DOHH2 (cell line): ENCODE data around the gene KRTCAP2.
A peak's percentile ranks its signal among the peaks of the same experiment; 100 is the strongest.
"Not testable (repeated sequence)": the region's sequence is repeated elsewhere in the genome, so short reads cannot be mapped to it uniquely, and the experiment has no call there.

ENCODE experiments used
- H3F3A ChIP-seq: fragments of 200-600 bp; sonication (generic), shearing (Covaris generic); 2 replicates; pipeline ENCODE4 v1.6.0; 2016; ENCODE audit warnings: antibody characterized with exemption, mild to moderate bottlenecking; ENCODE audit not compliant: control insufficient read depth, insufficient read depth
- H3K27ac ChIP-seq: fragments of 200-600 bp; sonication (generic); 2 replicates; pipeline ENCODE4 v1.5.1; 2014; ENCODE audit warnings: low read depth, mild to moderate bottlenecking, low read length, moderate library complexity
- H3K27me3 ChIP-seq: fragments of 200-600 bp; sonication (generic); 2 replicates; pipeline ENCODE4 v1.6.1; 2014; ENCODE audit warnings: mild to moderate bottlenecking, low read length, mixed read lengths; ENCODE audit not compliant: control insufficient read depth
- H3K36me3 ChIP-seq: fragments of 200-600 bp; sonication (generic); 2 replicates; pipeline ENCODE4 v1.6.1; 2014; ENCODE audit warnings: mild to moderate bottlenecking, low read length, moderate library complexity, mixed read lengths; ENCODE audit not compliant: control insufficient read depth
- H3K4me1 ChIP-seq: fragments of 200-600 bp; sonication (generic); 2 replicates; pipeline ENCODE4 v1.6.1; 2014; ENCODE audit warnings: mild to moderate bottlenecking, low read length, mixed read lengths; ENCODE audit not compliant: control insufficient read depth
- H3K4me2 ChIP-seq: fragments of 200-600 bp; sonication (generic); 2 replicates; pipeline ENCODE4 v1.6.0; 2014; ENCODE audit warnings: mild to moderate bottlenecking, low read length, moderate library complexity
- H3K4me3 ChIP-seq: fragments of 200-600 bp; sonication (generic); 2 replicates; pipeline ENCODE4 v1.5.1; 2014; ENCODE audit warnings: mild to moderate bottlenecking, low read length, mixed read lengths
- H3K79me2 ChIP-seq: fragments of 200-600 bp; sonication (generic); 2 replicates; pipeline ENCODE4 v1.6.1; 2014; ENCODE audit warnings: mild to moderate bottlenecking, low read length, mixed read lengths; ENCODE audit not compliant: control insufficient read depth
- H3K9me2 ChIP-seq: fragments of 200-600 bp; sonication (generic); replicated peaks from 2 replicates; pipeline ENCODE4 v1.6.1; 2014; ENCODE audit warnings: mild to moderate bottlenecking, low read length, mixed read lengths; ENCODE audit not compliant: control insufficient read depth
- H3K9me3 ChIP-seq: fragments of 200-600 bp; sonication (generic); 2 replicates; pipeline ENCODE4 v1.6.1; 2014; ENCODE audit warnings: antibody characterized with exemption, low read length, mixed read lengths; ENCODE audit not compliant: control insufficient read depth, insufficient read depth
- H4K20me1 ChIP-seq: fragments of 200-600 bp; sonication (generic); 2 replicates; pipeline ENCODE4 v1.6.0; 2014; ENCODE audit warnings: low read depth, mild to moderate bottlenecking, antibody characterized with exemption, low read length, moderate library complexity; ENCODE audit not compliant: control insufficient read depth, insufficient read depth
- EZH2phosphoT487 ChIP-seq: fragments of 200-600 bp; sonication (generic); IDR thresholded peaks from 2 replicates; pipeline ENCODE4 v1.6.1; 2017; ENCODE audit warnings: borderline replicate concordance, mild to moderate bottlenecking, antibody characterized with exemption, low read length, moderate library complexity, mixed read lengths
- TF ChIP-seq, protein P1 (sequence below): fragments of 200-600 bp; sonication (generic); IDR thresholded peaks from one replicate; pipeline ENCODE4 v1.5.1; 2014; ENCODE audit warnings: antibody characterized with exemption, mild to moderate bottlenecking, low read depth, low read length; ENCODE audit not compliant: poor library complexity, severe bottlenecking

Gene KRTCAP2

DNA sequence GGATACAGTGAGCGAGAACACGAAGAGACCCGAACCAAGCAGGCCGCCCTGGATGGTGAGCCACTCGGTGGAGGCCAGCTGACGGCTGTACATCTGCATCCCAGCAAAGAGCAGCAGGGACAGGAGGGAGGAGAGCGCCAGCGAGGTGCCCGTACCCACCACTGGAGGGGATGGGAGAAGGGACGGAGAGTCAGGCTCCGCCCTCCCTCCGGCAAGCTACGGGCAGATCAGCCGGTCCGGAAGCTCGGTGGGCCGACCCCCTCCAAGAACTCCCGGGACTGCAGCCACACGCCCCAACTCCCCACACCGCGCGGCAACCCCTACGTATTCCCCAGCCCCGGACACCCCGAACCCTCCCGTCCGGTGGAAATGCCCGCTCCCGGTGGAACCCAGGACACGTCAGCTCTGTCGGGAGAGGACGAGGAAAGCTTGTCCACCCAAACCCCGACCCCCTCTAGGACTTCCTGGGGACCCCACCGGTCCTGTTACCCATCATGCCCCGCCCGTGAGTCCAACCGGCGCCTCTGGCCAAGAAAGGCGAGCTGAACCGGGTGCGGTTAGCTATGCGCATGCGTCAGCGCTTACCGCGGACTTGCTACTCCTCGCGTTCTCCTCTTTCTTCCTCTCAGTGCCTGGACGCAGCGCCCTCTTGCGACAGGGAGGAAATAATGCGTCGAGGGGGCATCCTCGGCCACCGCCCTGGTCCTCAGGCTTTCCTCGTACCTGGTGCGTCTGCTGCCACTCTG lies at the start of gene KRTCAP2:
KRTCAP2 (minus strand) TSS at position 573 of the 746 bp plus-strand sequence; CDS start at position 493, 80 bp downstream.
- Histone ChIP-seq H3F3A (peaks cover 19% of the 10 kb centered on the region; the same call in 1 of the 2 replicates), H3K36me3 (peaks cover 42% of the 10 kb centered on the region), H3K4me3 (peak within 1 kb of the TSS; percentile 90), H3K4me1 (peaks cover 40% of the 10 kb centered on the region), H3K4me2 (peak within 1 kb of the TSS; percentile 76), H3K9me2 (no peaks in the 10 kb centered on the region), H3K27me3 (no peaks in the 10 kb centered on the region), H3K27ac (peak within 1 kb of the TSS; percentile 61), H3K9me3 (no peaks in the 10 kb centered on the region), H4K20me1 (no peaks in the 10 kb centered on the region), H3K79me2 (peaks cover 20% of the 10 kb centered on the region)
- TF ChIP-seq EZH2phosphoT487, result no peak
- TF ChIP-seq, protein P1, sequence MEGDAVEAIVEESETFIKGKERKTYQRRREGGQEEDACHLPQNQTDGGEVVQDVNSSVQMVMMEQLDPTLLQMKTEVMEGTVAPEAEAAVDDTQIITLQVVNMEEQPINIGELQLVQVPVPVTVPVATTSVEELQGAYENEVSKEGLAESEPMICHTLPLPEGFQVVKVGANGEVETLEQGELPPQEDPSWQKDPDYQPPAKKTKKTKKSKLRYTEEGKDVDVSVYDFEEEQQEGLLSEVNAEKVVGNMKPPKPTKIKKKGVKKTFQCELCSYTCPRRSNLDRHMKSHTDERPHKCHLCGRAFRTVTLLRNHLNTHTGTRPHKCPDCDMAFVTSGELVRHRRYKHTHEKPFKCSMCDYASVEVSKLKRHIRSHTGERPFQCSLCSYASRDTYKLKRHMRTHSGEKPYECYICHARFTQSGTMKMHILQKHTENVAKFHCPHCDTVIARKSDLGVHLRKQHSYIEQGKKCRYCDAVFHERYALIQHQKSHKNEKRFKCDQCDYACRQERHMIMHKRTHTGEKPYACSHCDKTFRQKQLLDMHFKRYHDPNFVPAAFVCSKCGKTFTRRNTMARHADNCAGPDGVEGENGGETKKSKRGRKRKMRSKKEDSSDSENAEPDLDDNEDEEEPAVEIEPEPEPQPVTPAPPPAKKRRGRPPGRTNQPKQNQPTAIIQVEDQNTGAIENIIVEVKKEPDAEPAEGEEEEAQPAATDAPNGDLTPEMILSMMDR, result peak; percentile 94

DNA sequence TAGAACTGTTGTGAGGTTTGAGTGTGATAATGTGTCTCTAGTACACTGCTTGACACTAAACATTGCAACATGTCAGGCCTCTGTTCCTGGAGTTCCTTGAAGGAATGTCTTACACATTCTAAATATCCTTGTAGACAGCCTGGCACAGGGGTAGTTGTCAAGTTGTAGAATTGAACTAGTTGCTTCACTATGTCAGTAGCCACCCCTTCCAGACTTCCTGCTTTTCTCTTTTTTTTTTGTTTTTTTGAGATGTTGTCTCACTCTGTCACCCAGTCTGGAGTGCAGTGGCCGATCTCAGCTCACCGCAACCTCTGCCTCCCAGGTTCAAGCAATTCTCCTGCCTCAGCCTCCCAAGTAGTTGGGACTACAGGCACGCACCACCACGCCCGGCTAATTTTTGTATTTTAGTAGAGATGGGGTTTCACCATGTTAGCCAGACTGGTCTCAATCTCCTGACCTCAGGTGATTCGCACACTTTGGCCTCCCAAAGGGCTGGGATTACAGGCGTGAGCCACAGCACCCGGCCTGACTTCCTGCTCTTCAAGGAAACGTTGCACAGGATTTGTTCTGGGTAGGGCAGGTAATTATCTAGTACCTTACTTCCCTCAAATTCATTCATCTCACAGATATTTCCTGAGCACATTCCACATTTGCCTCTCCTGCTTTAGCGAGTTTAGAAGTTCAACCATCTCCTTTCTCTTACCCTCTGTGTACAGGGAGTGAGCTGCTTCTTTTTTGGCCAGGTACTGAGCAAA lies 47.3 kb upstream of the KRTCAP2 start:
- Histone ChIP-seq H3K36me3 (peaks cover 10% of the 10 kb centered on the region), H3F3A (peaks cover 25% of the 10 kb centered on the region), H3K79me2 (peaks cover 18% of the 10 kb centered on the region), H3K4me1 (peaks cover 61% of the 10 kb centered on the region)
- H3K27ac ChIP-seq, H4K20me1 ChIP-seq, H3K9me3 ChIP-seq, H3K4me2 ChIP-seq, H3K27me3 ChIP-seq, H3K9me2 ChIP-seq, H3K4me3 ChIP-seq: not testable (repeated sequence)

DNA sequence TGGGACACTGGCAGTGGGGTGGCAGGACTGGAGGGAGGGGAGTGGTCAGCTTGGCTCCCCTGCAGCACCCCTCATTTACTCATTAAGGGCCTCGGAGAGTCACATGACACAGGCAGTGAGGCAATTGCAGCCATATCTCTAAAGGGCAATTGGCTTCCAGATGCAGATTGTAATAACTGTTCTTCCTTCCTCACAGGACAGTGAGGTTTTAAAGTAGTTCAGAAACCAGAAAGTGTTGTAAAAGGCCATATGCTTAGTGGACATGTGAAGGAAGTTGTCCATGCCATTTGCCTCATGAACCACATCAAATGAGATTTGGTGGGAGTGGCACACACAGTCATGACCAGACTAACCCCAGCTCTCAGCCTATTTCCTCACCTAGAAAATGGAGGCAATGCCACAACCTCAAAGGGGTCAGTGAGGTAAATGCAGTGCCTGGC lies 46.5 kb upstream of the KRTCAP2 start:
- Histone ChIP-seq H3K36me3 (peaks cover 10% of the 10 kb centered on the region), H3K9me3 (no peaks in the 10 kb centered on the region), H3K27ac (no peak overlapping the region), H3F3A (peaks cover 17% of the 10 kb centered on the region), H3K4me1 (peaks cover 54% of the 10 kb centered on the region), H4K20me1 (no peaks in the 10 kb centered on the region), H3K79me2 (peaks cover 18% of the 10 kb centered on the region), H3K4me2 (peak overlapping the region; percentile 15; the same call in 1 of the 2 replicates), H3K4me3 (no peak overlapping the region), H3K27me3 (no peaks in the 10 kb centered on the region), H3K9me2 (no peaks in the 10 kb centered on the region)
- TF ChIP-seq, protein P1, result no peak
- no peak for TF ChIP-seq EZH2phosphoT487
